H4 (cell line): ENCODE data around the gene CAPN9. TPM values are rescaled to one million over a fixed set of nuclear protein-coding genes. Genes with fewer than 3 reads are reported as not detected.

Experiments used
- DNase-seq: peaks from one replicate; pipeline ENCODE4 v3.0.0-alpha.2; 2015; ENCODE audit warnings: low spot score
- total RNA-seq: library from RNA; depleted of rRNA; stranded (reverse); fragments of >200 nt; shearing (Covaris generic); gene quantifications from 2 replicates; pipeline ENCODE4 v1.2.3, GENCODE V29; 2014

The CAPN9 gene
- total RNA-seq, 1 experiment from 2014 or later, result 0.50 TPM

DNA sequence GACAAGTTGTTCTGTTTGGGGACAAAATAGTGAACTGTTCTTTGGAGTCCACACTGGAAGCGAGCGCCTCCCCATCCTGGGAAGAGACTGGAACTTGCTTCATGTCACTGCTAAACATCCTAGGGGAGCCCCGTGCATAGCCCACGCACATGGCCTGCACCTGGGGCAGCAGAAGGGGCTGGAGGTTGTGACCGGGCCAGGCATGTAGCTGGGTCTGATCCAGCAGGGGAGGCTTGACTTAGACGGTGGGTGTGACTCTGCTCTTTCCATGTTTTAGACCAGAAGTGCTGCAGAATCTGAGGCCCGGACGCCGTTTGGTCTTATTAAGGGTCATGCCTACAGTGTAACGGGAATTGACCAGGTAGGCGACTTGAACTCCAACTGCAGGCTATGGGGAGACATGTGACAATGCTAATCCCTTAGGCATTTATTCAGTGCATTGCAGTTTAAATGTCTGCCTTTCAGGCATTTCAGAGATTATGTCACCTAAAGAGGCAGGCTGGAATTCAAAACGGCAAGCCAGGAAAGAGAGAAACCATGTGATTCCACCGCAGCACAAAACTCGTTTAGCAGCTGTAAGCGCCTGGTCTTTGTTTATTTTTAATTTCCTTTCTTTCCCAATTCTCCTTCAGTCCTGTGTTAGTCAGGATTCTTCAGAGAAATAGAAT, 21.8 kb downstream of the CAPN9 start:
- DNase-seq, result peak; percentile 81

DNA sequence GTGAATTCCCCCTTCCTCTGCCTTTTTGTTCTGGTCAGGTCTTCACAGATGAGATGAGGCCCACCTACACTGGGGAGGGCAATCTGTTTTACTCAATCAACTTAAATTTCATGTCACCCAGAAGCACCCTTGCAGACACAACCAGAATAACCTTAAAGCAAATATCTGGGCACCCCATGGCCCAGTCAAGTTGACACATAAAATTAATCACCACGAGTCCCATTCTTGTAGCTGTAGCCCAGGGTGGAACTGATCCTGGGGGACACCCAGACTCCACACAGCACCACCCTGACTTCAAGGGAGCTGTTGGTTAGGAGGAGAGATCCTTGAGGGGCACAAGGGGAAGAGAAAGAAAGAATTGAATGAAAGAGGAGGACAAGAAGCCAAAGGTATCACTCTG, 23.1 kb downstream of the CAPN9 start:
- no peak for DNase-seq

DNA sequence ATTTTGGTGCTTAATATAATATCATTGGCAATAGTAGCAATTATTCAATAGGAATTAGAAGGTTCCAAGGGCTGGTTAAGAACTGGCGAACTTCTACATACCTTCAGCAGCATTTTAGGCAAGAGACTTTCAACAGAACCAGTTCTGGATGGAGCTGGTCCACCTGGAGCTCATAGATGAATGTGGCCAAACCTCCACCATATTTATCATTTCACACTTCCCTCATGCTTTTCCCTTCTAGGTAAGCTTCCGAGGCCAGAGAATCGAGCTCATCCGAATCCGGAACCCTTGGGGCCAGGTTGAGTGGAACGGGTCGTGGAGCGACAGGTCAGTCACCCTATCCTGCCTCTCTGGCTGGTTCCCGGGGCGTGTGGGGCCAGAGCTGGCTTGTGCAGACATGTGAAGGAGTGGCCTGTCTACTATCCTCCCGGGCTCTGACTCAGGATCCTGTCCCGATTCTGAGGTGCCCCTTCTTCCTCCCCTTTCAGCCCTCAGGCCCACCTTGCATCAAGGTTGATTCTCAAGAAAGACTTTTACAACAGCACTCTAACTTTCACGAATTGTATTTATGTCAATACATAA, 24.7 kb downstream of the CAPN9 start:
- DNase-seq, result no peak

- peak; percentile 43 for DNase-seq
These were observed 25.5 kb downstream of the CAPN9 start for GRCh38 chr1:230772457-230773395.

DNA sequence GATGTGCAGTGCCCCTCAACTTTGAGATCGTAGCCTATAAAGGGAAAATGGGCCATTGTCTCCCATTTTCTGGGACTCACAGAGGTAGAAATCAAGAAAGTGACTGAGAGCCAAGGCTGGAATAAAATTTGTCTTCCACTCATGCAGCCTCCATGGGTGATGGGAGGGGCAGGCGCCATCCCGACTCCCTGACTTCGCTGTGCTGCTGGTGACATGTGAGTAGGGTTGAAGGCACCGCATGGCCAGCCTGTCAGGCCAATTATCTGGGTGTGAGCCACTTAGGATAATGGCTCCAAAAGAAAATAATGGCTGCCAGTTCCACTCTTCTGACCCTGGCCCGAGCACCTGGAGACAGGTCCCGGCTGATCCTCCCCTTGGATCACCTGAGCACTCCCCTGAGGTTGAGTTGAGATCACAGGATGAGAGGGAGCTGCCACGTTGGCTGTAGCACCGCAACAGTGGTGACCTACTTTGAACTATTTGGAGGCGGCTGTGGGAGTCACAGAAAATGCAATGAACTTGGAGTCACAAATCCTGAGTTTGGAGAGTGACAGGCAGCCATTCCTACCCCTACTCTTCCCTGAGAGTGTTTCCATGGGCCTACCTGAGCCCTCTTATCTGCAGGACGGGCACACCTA, 26.3 kb downstream of the CAPN9 start:
- DNase-seq, result no peak

DNA sequence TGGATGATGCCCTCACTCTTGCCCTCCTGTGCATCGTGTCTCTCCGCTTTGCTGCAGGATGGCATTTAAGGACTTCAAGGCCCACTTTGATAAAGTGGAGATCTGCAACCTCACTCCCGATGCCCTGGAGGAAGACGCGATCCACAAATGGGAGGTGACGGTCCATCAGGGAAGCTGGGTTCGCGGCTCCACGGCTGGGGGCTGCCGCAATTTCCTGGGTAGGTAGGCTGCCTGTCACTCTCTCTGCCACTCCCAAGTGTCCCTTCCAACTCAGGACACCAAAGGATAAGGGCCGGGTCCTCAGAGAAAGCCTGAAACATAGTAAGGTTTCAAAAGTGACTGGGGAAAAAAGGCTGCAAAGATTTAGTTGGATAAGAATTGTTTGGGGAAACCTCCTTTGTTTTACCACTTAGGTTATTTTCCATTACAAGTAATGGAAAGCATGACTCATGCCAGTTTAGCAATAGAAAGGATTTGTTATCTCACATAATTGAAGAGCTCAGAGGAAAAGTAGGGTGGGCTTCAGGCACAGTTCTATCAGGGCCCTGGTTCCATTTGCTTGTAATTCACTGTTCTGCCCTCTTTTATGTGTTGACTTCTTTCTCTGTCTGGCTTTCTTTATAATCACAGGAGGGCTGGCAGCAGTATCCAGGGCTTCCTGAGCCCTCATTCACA, 31.9 kb downstream of the CAPN9 start:
- no peak for DNase-seq

DNA sequence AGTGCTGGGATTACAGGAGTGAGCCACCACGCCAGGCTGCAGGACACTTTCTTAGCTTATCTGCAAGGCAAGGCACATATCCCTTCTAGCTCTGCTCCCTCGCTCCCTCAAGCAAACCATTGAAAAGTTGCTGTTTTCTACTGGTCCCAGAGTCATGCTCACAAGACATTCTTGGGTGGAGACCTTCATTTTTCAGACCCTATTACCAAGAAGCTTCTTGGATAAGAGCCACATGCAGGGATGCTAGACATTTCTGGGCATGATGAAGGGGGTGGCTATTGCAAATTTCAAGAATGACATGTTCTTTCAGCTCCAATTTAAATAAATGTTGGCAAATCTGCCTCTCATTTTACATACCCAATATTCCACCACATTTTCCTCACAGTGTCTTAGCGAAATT, 33.9 kb downstream of the CAPN9 start:
- no peak for DNase-seq

DNA sequence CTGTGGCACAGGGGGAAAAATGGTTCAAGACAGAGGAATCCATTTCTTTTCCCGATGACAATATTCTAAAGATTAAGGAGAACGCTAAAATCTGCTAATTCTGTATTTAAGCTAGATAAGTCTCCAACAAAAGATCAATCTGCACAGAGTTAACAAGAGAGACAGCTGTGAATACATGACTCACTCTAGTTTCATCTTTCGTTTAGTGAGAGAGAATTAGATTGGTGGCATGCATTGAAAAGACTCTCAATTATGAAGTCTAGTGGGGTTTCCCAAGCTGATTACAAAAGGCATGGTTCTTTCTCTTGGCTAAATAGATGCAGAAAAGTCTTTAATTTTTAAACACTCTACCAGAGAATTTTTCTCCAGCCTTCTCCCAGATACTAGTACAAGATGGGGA, 34.4 kb downstream of the CAPN9 start:
- no peak for DNase-seq

- no peak for DNase-seq
These were observed 37.0 kb downstream of the CAPN9 start for GRCh38 chr1:230784163-230784562.

GRCh38 chr1:230785636-230786384, 38.6 kb downstream of the CAPN9 start:
- DNase-seq, result no peak

- DNase-seq, result no peak
These were observed 39.2 kb downstream of the CAPN9 start for GRCh38 chr1:230786385-230786753.

GRCh38 chr1:230787471-230787870, 40.3 kb downstream of the CAPN9 start:
- DNase-seq, result no peak

DNA sequence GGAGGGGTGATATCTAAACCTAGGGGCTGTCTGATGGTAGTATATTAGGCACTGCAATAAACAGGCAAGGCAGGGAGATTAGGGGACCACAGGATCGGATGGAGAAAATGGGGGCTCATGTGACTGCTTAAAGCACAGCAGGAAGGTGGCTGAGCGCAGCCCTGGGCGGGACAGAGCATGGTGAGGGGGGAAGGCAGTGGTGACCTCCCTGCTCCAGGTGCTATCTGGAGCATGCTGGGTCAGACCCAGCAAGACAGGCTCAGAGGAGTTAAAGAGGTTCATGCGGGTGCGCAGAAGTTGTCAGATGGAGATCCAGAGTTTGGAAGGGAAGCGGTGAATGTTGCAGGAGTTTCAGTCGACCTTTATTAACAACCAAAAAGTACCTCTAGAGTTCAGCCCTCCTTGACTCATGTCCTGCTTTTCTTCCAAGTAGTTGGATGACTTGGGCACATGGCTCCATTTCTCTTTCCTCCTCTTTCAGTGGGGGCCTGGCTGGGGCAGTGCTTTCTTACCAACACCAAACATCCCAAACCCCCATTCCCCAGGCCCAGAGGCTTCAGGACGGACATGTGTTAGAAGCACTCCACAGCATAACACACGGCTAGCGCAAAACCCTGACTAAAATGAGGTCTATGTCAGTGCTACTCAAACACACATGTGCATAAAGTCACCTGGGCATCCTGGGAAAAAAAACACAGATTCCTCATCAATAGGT, 41.5 kb downstream of the CAPN9 start:
- DNase-seq, result no peak

DNA sequence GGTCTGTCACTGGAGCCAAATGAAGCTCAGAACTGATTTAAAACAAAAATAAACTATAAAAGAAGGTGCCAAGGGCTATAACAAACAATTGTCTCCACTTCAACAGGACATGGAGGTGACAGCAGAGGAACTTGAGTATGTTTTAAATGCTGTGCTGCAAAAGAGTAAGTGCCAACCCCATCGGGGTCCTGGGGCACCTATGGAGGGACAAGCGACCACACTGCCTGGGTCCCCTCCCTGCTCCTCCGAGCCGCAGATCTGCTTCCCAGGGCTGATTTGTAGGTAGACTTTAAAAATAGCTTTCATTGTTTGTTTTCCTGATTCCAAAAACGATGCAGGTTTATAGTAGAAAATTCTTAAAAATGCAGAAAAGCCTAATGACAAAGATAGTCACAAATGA, 42.8 kb downstream of the CAPN9 start:
- no peak for DNase-seq

DNA sequence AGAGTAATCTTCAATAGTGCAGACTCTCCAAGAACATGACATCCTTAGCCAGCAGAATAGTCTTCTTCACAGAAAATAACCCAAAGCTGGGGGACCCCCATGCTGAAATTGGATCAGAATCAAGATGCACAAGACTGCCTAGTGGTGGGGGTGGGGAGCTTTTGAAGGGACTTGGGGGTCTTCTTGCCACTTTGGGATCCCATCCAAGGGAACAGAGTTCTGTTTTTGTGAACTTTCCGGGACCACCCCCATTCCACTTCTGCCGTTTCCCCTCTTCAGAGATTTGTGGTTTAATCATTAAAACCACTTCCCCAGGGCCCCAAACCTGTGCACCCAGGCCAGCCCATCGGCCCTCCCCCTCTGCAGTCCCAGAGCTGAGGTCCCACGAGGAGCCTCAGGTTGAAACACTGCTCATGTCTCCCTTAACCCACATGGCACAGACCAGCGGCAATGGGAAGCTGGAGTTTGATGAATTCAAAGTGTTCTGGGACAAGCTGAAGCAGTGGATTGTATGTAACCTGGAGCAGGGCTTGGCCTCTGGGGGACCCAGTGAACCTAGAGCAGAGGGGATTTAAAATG, 44.9 kb downstream of the CAPN9 start:
- no peak for DNase-seq

GRCh38 chr1:230792691-230793462, 45.7 kb downstream of the CAPN9 start:
- no peak for DNase-seq

DNA sequence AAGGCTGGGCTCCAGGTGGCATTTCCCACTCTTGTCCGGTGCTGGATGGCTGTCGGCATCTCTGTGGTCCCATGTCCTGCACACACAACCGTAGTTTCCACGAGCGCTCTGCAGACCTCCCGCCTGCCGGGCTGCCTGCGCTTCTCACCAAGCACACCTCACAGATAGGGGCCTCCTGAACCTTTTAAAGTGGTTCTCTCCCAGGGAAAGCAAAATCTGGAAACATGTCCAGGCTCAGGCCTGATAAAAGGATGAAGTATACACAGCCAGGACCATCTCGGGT, 46.2 kb downstream of the CAPN9 start:
- DNase-seq, result no peak

DNA sequence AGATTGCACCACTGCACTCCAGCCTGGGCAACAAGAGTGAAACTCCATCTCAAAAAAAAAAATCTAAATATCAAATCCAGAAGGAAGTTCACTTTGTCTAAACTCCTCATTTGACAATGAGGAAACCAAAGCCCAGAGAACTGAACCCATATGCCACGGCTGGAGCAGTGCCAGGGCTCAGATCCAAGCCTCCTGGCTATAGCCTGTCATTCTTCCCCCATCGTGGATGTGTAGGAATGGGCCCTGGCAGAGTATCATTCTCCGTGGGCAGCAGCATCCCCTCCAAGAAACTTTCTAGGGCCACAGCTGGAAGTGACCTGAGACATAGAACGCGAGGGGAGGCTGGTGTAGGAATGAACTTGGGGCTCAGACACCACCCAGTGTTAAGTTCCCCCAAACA, 47.2 kb downstream of the CAPN9 start:
- DNase-seq, result no peak

- no peak for DNase-seq
These were observed 47.9 kb downstream of the CAPN9 start for GRCh38 chr1:230794871-230795605.
